TTC549 (cell line): ENCODE data around the gene SPATA18.

Experiments
- FAIRE-seq: peaks from 2 replicates; lab custom pipeline; 2012; peaks lifted over from hg19 to GRCh38; lab: Jason Lieb, UNC

The SPATA18 gene, protein sequence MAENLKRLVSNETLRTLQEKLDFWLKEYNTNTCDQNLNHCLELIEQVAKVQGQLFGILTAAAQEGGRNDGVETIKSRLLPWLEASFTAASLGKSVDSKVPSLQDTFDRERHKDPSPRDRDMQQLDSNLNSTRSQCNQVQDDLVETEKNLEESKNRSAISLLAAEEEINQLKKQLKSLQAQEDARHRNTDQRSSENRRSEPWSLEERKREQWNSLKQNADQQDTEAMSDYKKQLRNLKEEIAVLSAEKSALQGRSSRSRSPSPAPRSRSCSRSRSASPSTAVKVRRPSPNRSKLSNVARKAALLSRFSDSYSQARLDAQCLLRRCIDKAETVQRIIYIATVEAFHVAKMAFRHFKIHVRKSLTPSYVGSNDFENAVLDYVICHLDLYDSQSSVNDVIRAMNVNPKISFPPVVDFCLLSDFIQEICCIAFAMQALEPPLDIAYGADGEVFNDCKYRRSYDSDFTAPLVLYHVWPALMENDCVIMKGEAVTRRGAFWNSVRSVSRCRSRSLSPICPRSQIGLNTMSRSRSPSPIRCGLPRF

DNA sequence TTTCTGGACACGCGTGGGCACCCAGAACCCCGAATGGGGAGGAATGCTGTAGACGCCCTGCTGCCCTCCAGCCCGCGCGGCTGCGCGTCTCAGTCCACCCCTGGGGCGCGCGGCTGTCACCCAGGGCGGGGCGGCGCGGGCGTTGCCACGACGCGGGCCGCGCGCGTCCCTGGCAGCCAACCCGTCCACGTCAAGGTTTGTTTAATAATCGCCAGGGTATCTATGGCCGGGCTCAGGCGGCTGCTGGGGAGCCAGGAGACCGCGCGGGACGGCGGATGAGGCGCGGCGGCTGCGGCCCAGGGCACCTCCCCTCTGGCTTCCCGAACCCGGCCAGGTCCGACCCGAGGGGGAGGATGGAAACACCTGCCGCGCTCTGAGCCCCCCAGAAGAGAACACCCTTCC, at the start of gene SPATA18:
Gene SPATA18, plus strand, starts transcription at position 92 of the 402 bp plus-strand sequence. CDS start 401 bp downstream, outside the sequence.
- FAIRE-seq: no peak

DNA sequence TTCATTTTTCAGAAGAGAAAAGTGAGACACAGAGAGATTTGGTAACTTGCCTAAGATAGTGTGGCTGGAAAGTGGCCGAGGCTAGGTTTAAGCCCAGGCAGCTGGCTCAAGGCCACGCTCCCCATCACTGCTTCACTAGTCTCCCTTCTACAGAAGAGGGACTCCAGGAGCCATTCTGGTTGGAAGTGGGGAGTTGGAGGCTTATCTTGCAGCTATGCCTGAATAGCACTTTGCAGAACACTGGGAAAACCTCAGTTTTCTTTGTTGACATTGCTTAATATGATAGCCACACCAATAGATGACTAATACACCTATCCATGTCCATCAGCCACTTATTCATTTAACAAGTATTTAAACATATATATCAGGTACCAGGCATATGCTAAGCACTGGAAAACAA, 49.5 kb upstream of the SPATA18 start:
- no peak for FAIRE-seq

DNA sequence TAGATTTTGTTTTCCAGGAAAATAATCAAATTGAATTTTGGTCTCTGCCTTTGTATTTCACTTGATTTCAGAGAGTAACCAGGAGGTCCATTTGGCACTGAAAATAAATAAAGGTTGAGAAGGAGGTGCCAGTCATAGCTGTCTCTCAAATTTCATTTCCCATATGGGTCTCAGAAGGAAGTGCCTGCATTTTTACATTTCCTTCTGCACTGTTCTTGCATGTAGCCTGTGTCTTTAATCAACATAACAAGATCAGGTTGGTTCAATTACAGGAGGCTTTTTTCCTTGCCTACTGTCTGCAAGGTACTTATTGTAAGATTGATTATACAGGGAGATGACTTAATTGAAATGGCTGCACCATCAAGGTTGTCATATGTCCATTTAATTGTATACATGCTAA, 46.7 kb upstream of the SPATA18 start:
- FAIRE-seq: no peak

DNA sequence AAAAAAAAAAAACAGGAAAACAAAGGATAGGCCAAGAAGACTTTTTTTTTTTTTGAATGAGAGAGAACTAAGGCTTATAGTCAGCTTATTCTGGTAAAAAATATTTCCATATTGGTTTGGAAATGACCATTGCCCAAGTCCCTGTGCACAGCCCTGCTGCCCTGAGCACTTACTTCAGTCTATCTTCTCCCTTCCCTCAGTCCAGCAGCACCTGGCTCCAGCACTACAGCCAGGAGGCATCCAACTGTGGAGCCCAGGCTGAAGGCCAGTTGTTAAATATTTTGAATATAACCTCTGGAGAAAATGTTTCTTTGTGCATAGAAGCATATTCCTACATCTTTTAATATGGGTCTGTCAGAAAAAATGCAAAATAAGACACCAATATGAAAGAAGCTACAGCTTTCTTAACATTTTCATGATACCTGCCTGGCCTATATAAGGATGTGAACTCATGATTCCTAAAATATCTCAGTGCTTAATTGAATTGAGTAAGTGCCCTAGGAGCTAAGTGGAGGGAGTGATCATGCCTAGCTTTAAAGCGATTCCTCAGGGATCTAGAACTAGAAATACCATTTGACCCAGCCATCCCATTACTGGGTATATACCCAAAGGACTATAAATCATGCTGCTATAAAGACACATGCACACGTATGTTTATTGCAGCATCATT, 45.4 kb upstream of the SPATA18 start:
- FAIRE-seq: no peak

DNA sequence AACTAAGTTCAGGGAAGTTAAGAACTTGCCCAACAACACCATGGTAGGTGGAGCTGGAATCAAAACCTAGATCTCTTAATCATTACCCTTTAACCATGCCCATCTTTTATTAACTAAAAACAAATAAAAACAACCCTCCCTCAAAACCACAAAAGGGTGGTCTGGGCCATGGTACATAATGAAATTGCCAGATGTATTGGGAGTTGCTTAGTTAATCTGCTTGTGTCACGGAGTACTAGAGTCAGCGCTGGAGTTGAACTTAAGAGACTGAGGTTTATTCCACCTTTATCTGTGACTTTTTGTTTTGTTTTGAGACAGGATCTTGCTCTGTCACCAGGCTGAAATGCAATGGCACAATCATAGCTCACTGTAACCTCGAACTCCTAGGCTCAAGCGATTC, 44.2 kb upstream of the SPATA18 start:
- no peak for FAIRE-seq

DNA sequence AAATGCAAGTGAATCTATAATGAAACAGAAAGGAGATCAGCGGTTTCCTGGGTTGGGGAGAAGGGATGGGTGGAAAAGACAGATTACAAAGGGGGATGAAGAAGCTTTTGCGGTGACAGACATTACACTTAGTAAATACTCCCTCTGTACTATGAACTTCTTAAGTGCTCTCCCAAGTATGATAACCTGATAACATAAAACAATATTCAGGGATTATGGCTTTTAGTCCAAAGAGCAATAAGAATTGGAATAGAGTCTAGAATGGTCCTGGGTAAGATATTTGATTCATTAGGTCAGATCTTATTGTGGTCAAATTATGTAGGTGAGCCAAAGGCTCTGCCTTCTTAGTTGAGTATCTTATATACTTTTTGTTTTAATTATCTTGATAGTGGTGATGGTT, 40.1 kb upstream of the SPATA18 start:
- FAIRE-seq: no peak

DNA sequence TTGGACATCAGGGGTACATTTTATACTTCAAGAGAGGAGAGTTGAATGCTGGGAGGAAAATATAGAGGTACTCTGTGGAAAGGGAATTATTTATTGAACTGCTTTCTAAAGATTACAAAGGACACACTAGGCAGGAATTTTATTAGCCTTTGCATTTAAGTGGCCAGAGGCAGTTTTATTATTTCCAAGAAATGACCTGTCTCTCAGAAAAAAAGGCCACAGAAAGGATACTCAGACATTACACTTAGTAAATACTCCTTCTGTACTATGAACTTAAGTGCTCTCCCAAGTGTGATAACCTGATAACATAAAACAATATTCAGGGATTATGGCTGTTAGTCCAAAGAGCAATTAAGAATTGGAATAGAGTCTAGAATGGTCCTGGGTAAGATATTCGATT, 38.5 kb upstream of the SPATA18 start:
- no peak for FAIRE-seq

DNA sequence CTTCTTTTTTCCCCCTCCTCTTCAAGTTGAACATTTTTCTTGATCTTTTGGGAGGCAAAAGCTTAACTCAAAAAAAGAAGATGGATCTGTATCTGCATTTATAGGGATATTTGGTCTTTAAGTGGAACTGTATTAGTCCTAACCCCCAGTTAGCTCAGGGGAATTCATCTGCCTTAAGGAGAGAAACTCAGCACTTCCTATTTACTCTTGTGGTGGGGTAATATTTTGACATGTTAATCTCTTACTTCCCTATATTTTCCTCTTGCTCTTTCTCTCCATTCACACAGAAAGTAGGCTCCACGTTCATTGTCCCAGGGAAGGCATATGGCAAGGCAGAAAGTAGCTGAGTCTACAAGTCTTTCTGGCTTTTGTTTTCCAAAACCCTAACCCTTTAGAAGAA, 36.2 kb upstream of the SPATA18 start:
- FAIRE-seq: no peak

DNA sequence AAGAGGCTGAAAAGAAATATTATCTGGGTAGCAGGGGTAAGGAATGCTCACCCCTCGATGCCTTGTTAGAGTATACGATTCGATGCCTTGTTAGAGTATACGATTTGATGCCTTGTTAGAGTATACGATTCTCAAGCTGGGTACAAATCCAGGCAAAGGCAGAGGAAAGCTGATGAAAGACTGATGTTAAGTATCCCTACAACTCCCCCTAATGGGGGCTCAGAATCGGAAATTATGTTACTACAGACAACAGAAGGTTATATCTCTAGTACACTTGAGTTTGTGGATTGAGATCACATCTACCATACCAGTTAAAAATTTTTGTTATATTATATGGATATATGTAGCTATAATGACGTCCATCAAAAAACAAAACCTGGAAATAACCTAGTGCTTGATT, 35.7 kb upstream of the SPATA18 start:
- FAIRE-seq: no peak

DNA sequence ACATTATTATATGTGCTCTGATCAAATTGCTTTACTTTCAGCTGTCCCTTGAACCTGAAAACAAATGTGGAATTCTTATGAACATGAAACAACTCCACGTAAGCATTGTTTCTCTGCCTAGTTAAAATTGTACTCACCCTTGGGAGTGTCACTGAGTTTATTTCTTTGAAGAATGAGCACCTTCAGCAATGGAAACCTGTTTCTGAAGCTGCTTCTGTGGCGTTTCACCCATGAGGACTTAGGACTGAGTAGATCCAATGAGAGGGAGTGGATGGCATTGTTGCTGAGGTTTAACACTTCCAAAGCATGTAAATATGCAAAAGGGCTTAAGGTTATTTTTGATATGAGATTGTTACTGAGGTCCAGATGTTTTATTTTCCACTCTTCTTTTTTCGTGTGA, 34.1 kb upstream of the SPATA18 start:
- FAIRE-seq: no peak

DNA sequence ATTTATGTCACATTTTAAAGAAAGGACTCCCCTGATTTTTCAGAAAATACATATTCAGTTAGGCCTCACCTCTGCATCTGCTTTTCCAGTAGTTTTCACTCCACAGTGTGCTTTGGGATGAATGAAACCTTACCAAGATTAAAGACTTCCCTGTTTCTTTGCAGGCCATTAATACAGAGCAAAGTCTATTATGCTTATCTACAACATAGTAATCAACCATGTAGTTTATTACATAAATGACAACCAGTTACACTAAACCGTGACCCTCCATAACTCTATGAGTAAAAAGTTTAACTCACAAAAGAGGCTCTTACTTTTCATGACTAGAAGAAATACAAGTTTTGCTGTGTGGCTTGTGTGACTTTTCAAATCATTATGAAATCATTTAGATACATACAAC, 33.3 kb upstream of the SPATA18 start:
- FAIRE-seq: no peak

DNA sequence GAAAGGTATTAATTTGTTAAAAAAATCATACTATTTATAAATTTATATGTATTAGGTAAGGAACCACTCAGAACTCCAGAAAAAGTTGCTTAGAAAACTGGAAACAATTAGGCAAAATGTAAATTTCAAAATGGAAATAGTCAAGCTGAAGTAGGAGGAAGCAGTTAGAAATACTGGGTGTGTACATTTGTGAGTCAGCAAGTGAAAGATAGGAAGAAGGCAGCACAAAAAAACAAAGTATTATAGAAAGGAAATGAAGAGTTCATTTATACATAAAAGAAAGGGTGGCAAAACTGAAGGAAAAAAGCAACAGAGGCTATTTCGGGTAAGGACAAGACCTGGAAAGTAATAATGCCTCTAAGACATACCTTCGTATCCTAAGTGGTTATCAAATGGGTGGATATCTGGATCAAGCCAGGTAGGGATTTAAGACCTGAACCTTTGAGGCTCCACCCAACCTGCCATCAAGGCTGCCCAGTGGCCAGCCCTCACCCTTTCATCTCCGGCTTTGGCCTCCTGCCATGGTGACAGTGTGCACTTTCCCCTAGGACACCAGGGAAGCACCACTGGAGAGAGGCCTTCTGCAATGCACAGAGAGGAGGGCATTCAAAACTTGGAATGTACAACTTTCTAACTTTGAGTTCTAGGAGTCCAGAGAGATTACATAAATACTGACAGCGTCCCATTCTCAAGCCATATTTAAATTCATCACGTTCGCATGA, 31.0 kb upstream of the SPATA18 start, which contains the start of gene LRRC66:
Gene LRRC66, minus strand, starts transcription at position 428 of the 722 bp plus-strand sequence. CDS start 2,750 bp downstream, outside the sequence.
- no peak for FAIRE-seq

DNA sequence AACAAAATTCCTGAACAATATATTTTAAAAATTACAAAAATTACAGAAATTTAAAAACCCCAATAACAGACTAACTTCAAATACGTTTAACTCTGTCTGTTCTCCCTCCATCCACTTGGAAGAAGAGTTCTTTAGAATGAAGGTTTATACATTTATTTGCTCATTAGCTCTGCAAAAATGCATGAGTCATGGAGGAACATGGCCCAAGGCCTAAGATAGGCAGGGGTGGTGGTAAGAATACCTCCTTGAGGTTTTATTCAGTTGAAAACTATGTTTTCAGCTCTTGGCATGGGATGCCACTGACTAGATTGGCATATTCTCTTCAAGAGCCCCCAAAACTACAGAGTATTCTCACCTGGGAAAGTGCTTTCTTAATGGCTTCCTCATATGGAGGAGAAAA, 22.1 kb upstream of the SPATA18 start:
- no peak for FAIRE-seq

DNA sequence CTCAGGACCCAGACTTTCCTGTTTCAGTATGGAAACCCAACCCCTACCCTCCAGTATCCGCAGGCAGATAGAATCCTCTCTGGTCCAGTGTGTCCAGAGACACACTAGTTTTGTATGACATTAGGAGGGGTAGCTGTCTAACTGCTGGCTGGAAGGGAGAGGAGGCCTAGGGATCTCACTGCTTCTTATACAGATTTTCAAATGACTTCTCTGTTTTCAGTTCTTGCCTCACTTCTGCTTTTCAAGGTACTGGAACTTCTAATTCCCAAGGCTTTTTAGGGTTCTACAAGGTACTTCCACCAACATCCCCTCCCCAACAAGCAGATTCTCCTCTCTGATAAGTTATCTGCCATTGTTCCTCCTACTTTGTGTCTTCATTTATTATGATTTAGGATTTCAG, 19.1 kb upstream of the SPATA18 start:
- no peak for FAIRE-seq

DNA sequence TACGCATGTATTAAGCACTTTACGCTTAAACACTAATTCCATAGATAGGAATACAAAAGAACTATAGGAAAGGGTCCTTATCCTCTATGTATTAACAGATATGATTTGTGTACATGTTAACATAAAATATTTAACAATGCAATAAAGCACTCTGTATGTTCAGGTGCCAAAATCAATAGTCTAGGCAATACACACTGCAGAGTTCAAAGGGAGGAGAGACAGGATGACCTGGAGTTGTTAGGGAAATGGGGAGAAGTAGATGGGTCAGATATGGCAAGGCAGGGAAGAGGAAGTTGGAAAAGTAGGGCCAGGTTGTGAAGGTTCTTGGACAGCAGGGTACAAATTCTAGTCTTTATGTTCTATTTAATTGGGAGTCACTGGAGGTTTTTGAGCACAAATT, 15.9 kb upstream of the SPATA18 start:
- FAIRE-seq: no peak

DNA sequence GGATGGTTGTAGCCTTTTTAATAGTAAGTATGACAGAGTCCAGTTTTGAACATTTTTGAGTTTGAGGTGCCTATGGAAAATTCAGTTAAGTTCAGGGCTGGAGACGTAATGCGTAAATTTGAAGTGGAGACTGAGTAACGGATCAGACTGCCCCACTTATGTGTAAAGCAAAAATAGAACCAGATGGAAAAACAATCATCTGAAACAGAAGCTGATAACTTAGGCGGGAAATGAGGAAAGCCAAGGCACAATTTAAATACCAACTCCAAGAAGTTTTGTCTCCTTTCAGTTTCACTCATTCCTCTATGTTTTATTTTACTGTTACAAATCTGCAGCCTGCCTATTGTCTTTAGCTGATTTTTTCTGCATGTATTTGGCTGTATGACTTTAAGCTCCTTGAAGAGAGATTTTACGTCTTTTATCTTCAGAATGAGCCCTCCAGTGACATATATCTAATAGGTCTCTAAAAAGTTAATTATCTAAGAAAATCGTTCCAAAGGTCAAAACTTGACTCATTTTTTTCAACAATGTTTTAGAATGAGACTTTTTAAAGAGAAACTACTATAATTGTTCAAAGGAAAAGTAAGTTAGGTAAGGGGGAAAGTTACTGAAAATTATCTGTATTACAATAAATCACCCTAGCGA, 14.1 kb upstream of the SPATA18 start:
- FAIRE-seq: no peak

DNA sequence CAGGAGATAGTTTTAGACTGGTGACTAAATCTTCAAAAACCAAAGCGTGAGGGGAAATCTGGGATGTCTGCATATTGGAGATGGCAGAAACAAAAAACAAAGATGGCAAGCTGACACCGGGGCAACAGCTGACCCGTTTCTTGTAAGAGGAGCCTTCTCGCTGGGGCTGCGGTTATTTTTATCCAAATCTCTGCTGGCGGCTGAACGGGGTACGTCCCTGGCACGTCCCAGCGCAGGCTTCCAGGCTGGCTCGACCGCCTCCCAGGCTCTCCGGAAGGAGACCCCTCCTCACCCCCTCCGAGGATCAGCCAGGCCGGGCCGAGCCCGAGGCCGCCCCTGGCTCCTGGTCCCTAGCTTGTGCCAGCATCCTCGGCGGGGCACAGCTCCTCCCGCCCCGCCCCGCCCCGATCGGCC, 13.4 kb upstream of the SPATA18 start:
- FAIRE-seq: no peak

DNA sequence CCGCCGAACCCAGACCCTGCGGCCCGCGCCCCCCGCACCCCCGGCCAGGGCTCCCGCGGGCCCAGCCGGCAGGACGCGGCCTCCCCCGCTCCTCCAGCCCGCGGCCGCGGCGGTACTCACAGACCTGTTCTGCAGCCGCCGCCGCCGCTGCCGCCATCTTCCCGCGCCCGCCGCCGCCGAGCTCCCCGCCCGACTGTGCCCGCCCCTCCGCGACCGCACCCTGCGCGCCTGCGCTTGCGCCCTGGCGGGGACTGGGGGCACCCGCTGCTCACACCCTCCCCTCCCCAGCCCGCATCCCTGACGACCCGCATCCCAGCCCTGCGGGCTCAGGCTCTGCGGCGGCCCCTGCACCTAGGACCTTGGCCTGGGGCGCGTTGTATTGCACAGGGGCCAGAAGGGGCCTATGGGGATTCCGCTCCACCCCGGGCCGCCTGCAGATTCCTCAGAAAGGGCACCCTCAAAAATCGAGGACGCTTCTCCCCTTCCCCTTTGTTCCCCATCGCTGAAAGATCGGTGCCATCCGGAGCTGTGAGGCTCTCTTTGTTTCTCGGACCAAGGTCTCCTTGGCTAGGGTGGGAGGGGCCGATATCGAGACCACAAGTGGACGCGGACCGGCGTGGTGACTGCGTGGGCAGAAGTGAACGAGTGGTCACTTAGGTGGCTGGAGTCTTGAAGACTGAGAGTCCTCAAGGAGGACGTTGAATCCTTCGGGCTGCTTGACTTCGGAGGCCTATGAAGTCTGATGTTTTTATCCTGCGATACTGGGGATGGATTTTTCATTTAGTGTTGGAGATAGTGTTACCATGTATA, 12.8 kb upstream of the SPATA18 start, which contains the start of gene SGCB:
Gene SGCB, minus strand, starts transcription at position 197 of the 810 bp plus-strand sequence. Its CDS starts 40 bp downstream, at position 157.
- no peak for FAIRE-seq

DNA sequence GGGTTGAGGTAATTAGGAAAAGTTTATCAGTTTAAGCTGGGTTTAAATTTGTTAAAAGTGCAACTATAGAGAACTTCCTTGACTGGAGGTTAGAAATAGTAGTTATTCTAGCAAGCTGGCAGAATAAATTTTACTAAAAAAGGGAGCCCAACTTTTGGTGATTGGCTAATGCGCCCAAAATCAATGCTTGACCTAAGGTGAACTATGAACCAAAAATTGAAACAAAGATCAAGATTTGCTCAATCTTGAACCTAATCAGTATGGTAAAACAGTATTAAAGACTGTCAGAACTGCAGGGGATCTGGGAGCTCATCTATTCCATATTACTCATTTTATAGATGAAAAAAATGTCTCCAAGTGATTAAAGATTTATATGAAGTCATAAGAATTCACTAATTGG, 6.1 kb upstream of the SPATA18 start:
- FAIRE-seq: no peak

DNA sequence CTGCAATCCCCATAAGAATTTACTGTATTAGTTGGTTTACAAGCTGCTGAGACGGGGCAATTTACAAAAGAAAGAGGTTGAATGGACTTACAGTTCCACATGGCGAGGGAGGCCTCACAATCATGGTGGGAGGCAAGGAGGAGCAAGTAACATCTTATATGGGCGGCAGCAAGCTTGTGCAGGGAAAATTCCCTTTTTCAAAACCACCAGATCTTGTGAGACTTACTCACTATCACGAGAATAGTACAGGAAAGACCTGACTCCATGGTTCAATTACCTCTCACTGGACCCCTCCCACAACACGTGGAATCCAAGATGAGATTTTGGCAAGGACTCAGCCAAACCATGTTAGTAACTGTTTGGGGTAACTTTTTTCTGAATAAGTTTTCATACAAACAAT, 1.8 kb upstream of the SPATA18 start:
- FAIRE-seq: no peak
